Mucosa of stomach (tissue), 1 donor: Measurements from ENCODE around the gene ATP11A.

Experiments used
- H3K27me3 ChIP-seq: one replicate; pipeline ENCODE4 v1.7.0; 2013; ENCODE audit warnings: mild to moderate bottlenecking, low read length; ENCODE audit not compliant: control insufficient read depth, insufficient read depth
- H3K36me3 ChIP-seq: one replicate; pipeline ENCODE4 v1.7.0; 2013; ENCODE audit warnings: low read length; ENCODE audit not compliant: control insufficient read depth, insufficient read depth
- H3K4me1 ChIP-seq: one replicate; pipeline ENCODE4 v1.7.0; 2013; ENCODE audit warnings: mild to moderate bottlenecking, low read length; ENCODE audit not compliant: control insufficient read depth, insufficient read depth
- H3K4me3 ChIP-seq: one replicate; pipeline ENCODE4 v1.7.0; 2013; ENCODE audit warnings: low read length
- H3K9ac ChIP-seq: one replicate; pipeline ENCODE4 v1.7.0; 2013; ENCODE audit warnings: mild to moderate bottlenecking, low read length, moderate library complexity
- H3K9me3 ChIP-seq: one replicate; pipeline ENCODE4 v1.7.0; 2013; ENCODE audit warnings: mild to moderate bottlenecking, low read length, moderate library complexity; ENCODE audit not compliant: control insufficient read depth
- donor health status: Pancreatic carcinoma.

ATP11A gene

DNA sequence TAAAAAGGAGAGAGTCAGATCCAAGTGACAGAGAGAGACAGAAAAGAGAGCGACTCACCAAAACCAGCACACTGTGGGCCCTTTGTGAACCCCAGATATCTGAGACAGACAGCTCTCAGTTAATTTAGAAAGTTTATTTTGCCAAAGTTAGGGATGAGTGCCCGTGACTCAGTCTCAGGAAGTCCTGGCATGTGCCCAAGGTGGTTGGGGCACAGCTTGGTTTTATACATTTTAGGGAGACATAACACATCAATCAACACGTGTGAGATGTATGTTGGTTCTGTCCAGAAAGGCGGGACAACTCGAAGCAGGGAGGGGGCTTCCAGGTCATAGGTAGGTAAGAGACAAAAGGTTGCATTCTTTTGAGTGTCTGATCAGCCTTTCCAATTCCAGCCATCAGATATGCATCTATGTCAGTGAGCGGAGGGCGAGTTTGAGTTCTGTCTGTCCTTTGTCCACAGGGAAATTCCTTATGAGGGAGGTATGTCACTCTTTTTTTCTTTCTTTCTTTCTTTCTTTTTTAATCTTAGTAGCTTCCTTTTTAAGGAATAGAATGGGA lies 37.2 kb upstream of the ATP11A start:
- Histone ChIP-seq H3K27me3 (no peaks in the 10 kb centered on the region), H3K36me3 (no peaks in the 10 kb centered on the region), H3K4me1 (no peaks in the 10 kb centered on the region), H3K4me3 (no peak overlapping the region), H3K9me3 (no peaks in the 10 kb centered on the region), H3K9ac (no peak overlapping the region)

DNA sequence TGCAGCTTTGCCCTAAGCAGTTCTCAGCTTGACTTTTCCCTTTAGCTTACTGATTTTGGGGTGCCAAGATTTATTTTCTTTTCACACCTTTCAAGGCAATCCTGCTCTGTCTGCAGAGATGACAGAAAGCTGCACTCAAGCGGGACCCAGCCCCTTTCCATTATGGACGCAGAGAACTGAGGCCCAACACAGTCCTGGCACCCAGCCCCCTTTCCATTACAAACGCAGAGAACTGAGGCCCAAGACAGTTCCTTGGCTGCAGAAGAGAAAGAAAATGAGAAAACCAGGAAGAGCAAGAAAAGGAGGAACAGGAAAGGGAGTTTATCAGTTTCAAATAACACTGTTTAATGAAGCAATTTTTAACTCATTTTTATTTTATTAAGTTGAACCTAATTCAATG lies 36.8 kb upstream of the ATP11A start:
- Histone ChIP-seq H3K4me1 (no peaks in the 10 kb centered on the region), H3K4me3 (no peak overlapping the region), H3K36me3 (no peaks in the 10 kb centered on the region), H3K9ac (no peak overlapping the region), H3K9me3 (no peaks in the 10 kb centered on the region), H3K27me3 (no peaks in the 10 kb centered on the region)

DNA sequence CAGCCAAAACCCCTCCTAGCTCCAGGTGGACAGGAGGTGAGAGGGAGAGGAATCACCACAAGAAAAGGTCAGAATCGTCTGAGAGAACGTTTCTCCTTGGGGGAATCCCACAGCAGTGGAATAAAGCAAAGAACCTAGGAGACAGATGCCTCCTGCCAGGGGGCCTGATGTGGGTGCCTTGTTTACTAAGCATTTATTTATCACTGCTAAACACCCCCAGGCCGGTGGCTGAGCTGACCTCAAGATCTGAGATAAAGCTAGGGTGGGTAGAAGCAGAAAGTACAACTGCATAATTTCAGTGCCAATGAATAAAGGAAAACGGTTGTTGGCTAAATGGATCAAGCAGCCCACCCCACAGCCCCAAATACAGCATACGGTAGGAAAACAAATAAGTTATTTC lies 33.9 kb upstream of the ATP11A start:
- Histone ChIP-seq H3K36me3 (no peaks in the 10 kb centered on the region), H3K4me1 (no peaks in the 10 kb centered on the region), H3K9me3 (no peaks in the 10 kb centered on the region), H3K27me3 (no peaks in the 10 kb centered on the region), H3K9ac (no peak overlapping the region), H3K4me3 (no peak overlapping the region)

DNA sequence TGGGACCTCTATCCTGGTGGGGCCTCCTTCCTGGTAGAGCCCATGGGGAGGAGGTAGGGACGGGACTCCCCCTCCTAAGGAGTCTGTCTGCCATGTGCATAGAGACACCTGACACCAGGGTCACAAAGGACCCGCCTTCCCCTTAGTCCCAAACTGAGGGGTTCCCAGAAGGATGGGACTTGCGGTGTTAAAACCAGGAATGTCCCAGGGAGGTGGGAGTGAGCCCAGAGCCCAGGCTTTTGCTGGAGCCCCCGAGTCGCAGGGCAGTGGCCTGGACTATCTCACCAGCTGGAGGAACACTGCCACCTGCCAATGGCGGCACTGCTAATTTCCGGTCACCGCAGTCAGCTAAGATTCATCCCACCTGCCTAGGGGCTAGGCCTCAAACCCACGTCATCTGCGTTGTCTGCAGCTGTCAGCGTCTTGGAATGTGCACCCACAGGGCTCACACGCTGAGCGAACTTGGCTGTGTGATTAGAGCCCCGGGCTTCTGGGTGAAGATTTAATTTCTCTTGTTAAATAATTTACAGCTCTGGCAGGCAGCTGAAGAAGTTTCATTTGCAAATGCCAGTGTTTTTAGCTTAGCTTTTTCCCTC lies 31.9 kb upstream of the ATP11A start:
- no peaks in the 10 kb centered on the region for H3K36me3 ChIP-seq
- H3K4me3 ChIP-seq: no peak overlapping the region
- no peaks in the 10 kb centered on the region for H3K9me3 ChIP-seq
- no peak overlapping the region for H3K9ac ChIP-seq
- H3K27me3 ChIP-seq: no peaks in the 10 kb centered on the region
- H3K4me1 ChIP-seq: no peaks in the 10 kb centered on the region

DNA sequence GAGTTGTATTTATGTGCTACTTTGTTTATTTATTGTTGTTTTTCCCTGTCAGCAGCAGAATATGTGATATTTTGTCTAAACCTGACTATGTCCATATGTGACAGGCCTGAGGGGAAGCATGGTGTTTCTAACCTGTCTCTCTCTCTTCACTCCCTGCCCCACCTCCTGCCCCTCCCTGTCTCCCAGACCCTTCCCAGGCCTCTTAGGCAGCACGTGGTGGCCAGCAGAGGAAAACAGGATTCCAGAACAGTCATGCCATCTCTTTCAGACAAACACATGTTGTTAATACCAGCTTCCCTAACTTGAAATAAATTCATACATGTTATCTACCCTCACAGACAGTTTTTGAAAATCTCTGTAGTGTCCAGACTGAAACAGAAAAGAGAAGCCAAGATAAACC lies 31.0 kb upstream of the ATP11A start:
- Histone ChIP-seq H3K9ac (no peak overlapping the region), H3K36me3 (no peaks in the 10 kb centered on the region), H3K4me1 (no peaks in the 10 kb centered on the region), H3K27me3 (no peaks in the 10 kb centered on the region), H3K4me3 (no peak overlapping the region), H3K9me3 (no peaks in the 10 kb centered on the region)

DNA sequence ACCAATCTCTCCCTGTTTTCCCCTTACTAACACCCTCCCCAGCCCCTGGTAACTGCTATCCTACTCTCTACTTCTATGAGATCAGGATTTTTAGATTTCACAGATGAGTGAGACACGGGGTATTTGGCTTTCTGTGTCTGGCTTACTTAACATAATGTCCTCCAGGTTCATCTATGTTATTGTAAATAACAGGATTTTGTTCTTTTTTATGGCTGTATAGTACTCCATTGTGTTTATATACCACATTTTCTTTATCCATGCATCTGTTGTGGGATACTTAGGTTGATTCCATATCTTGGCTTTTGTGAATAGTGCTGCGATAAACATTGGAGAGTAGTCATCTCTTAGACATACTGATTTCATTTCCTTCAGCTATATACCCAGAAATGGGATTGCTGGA lies 28.5 kb upstream of the ATP11A start:
- H3K27me3 ChIP-seq: peaks cover 4% of the 10 kb centered on the region
- no peak overlapping the region for H3K4me3 ChIP-seq
- H3K9me3 ChIP-seq: no peaks in the 10 kb centered on the region
- no peaks in the 10 kb centered on the region for H3K36me3 ChIP-seq
- no peak overlapping the region for H3K9ac ChIP-seq
- H3K4me1 ChIP-seq: no peaks in the 10 kb centered on the region

DNA sequence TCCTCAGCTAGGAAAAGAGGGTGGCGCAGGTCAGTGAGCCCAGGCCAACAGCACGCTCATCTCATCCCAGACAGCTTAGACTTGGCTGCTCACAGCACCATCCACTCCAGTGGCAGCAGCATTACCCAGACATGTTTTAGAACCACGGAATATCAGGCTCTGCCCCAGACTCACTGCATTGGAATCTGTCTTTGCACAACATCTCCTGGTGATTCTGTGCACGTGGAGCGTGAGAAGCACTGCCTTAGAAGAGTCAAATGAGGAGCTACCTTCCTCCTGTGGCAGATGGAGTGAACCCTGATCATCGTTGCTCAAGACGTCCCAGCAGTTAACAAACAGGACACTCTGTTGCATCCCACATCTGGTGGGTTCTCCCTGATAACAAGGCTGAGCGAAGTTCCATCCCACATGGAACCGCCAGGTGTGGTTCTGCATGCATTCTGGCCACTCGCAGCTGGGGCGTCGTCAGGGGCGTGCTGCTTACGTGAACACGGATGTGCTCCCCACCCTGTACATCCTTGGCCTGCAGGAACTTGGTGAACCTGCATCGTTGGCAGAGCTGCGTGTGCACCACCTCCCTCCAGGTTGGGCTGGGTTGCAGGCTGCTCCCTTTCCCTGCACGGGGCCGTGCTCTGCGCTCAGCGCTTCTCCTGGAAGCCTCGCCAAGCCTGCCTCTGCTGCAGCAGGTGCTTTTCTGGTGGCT lies 25.2 kb upstream of the ATP11A start:
- H3K27me3 ChIP-seq: peaks cover 8% of the 10 kb centered on the region
- H3K4me3 ChIP-seq: no peak overlapping the region
- no peak overlapping the region for H3K9ac ChIP-seq
- no peaks in the 10 kb centered on the region for H3K9me3 ChIP-seq
- no peaks in the 10 kb centered on the region for H3K36me3 ChIP-seq
- no peaks in the 10 kb centered on the region for H3K4me1 ChIP-seq

DNA sequence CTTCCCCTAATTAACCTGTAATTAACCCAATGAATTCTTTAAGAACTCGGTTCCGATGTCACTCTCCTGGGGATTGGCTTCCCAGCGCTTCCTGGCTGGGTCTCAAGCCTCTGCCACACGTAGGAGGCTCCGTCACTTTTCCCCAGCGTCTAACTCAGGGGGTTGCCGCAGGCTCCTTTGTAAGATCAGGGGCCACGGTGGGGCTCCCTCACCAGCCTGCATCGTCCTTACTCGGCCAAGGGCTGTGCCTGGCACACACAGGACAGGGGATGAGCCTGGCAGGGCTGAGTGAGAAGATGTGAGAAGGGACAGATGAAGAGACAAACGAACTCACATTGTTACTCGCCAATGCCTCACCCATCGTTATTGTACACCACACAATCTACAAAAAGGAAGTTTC lies 20.9 kb upstream of the ATP11A start:
- H3K9ac ChIP-seq: no peak overlapping the region
- H3K4me1 ChIP-seq: no peaks in the 10 kb centered on the region
- H3K4me3 ChIP-seq: no peak overlapping the region
- H3K36me3 ChIP-seq: no peaks in the 10 kb centered on the region
- peaks cover 11% of the 10 kb centered on the region for H3K27me3 ChIP-seq
- H3K9me3 ChIP-seq: no peaks in the 10 kb centered on the region

DNA sequence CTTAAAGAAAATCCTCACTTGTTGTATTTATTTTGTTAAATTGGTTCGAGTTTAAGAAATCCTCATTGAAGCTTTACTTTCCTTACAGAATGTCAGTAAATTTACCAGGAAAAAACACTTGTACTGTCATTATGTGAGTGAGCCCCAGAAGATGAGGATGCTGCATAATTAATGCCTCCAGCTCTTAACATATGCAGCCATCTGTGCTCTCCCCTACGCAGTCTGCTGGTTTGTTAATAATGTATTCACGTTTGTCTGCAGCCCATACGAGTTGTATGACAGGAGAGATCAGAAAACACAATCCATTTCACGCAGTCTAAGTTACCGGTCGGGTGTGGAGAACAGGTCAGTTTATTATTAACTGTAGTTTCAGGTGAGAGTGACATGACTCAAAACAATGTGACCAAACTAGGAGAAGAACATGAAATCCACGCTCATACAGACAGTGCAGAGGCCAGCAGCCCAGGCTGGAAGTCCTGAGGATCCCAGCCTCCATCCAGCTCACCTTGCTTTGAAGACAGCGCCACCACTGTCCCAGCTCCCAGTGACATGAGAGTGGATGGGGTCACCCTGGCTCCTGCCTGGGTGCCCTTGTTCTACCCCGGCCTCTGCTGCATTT lies 19.8 kb upstream of the ATP11A start:
- Histone ChIP-seq H3K27me3 (peaks cover 8% of the 10 kb centered on the region), H3K9ac (no peak overlapping the region), H3K36me3 (no peaks in the 10 kb centered on the region), H3K4me3 (no peak overlapping the region), H3K4me1 (no peaks in the 10 kb centered on the region), H3K9me3 (no peaks in the 10 kb centered on the region)

DNA sequence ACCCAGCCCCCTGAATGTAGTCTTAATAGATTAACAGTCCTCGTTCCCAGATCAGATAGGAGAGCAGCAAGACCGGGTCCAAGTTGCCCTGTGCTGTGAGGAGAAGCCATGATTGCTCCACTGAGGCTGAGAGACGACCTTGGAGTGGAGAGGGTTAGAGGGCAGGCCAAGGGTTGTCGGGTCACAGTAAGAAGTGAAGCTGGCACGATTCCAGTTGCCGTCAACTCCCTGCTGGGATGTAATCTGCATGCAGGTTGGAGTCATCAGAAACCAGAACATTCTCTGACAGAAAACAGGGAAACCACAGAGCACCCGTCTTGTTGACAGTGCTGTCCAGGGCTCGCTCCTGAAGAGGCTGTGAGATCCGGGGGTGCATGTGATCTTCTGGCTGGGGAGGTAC lies 19.0 kb upstream of the ATP11A start:
- no peak overlapping the region for H3K9ac ChIP-seq
- H3K36me3 ChIP-seq: no peaks in the 10 kb centered on the region

DNA sequence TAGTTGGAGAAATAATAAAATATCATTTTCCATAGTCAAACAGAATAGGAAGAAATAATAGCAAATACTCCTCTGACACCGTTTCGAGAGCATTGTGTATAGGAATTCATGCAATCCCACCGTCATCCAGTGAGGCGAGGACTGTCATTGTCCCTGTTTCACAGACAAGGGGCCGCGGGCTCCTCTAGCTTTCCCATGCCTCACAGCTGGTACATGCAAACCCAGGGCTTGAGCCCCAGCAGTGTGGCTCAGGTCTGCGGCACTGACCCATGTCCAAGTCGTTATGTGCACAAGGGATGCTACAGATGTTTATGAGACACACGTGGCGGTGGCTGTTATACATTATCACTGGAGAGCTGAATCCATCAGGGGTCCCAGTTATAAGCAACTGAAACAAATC lies 18.5 kb upstream of the ATP11A start:
- Histone ChIP-seq H3K4me1 (no peaks in the 10 kb centered on the region), H3K9me3 (no peaks in the 10 kb centered on the region), H3K9ac (no peak overlapping the region), H3K4me3 (no peak overlapping the region), H3K27me3 (peaks cover 12% of the 10 kb centered on the region), H3K36me3 (no peaks in the 10 kb centered on the region)

More for the DNA sequence above, 19.0 kb upstream of the ATP11A start:
- Histone ChIP-seq H3K4me3 (no peak overlapping the region), H3K27me3 (peaks cover 10% of the 10 kb centered on the region), H3K9me3 (no peaks in the 10 kb centered on the region), H3K4me1 (no peaks in the 10 kb centered on the region)

DNA sequence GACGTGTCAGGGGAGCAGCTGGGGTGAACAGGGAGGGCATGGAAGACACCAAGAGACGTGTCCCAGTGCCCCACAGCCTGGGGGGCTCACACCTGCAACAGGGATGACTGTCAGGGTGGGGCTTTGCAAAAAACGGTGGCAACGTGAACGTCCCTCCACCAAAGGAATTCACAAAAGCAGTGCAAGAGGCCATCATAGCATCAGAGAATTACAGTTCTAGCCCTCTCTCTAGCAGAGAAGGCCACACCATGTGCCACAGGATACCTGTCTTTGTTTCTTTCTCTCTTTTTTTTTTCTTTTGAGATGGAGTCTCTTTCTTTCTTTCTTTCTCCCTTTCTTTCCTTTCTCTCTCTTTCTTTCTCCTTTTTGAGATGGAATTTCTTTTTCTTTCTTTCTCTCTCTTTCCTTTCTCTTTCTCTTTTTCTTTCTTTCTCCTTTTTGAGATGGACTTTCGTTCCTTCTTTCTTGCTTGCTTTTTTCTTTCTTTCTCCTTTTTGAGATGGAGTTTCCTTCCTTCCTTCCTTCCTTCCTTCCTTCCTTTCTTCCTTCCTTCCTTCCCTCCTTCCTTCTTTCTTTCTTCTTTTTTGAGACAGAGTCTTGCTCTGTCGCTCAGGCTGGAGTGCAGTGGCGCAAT lies 17.1 kb upstream of the ATP11A start:
- Histone ChIP-seq H3K36me3 (no peaks in the 10 kb centered on the region), H3K9ac (no peak overlapping the region), H3K9me3 (no peaks in the 10 kb centered on the region), H3K27me3 (peaks cover 13% of the 10 kb centered on the region), H3K4me3 (no peak overlapping the region), H3K4me1 (no peaks in the 10 kb centered on the region)
